Measurements from ENCODE around the gene C9orf40.

The C9orf40 gene

GRCh38 chr9:74935008-74935407, 17.7 kb downstream of the C9orf40 start:
- DNase-seq, result no peak

DNA sequence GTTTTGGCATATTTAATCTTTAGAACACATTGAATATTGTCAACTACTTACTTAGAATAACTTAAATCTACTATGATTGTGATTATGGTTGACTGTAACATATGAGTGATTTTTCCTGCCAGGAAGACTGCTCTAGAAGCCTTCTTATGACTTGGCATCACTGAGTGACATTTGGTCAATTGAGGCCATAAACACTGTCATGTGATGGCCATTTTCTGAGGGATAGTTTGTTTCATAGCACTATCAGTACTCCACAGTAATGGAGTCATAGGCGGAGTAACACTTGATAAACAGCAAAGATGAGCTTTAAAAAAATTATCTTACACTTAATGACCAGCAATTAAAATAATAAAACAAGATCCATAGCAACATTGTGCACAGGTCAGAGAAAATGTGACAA, 31.0 kb downstream of the C9orf40 start:
- no peak for DNase-seq

GRCh38 chr9:74920944-74921626, 31.6 kb downstream of the C9orf40 start:
- DNase-seq, result no peak

GRCh38 chr9:74910036-74910435, 42.7 kb downstream of the C9orf40 start:
- no peak for DNase-seq

DNA sequence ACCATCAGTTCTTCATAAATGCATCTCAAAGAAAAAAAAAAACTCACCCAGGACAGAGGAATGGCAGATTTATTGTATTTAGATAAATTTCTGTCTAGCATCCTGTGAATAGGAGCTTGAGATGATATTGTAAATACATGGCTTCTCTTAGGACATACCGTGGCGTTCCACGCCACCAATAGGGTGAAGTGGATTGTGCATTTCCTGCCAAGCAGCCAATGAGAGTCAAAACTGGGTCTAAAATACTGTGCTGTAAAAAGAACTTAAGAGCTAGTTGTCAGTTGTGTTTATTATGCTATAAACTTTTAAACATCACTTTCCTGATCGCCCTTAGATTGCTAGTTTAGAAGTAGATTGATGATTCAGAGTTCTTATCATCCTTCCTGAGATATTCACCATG, 44.0 kb downstream of the C9orf40 start:
- DNase-seq, result no peak

DNA sequence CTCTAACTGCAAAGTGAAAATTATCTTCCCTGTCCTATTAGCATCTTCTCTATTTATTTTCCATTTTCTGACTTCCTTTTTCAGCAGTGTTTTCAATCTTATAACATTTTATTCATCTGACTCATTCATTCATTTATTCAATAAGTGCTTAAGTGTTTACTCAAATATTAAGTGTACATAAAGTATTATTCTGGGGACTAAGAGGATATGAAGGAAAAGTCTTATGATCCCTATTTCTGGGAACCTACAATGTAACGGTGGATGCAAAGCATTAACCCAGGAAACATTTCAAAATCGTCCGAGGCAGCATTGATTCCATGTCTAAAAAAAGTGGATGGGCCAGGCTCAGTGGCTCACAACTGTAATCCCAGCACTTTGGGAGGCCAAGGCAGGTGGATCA, 45.6 kb downstream of the C9orf40 start:
- DNase-seq, result no peak

DNA sequence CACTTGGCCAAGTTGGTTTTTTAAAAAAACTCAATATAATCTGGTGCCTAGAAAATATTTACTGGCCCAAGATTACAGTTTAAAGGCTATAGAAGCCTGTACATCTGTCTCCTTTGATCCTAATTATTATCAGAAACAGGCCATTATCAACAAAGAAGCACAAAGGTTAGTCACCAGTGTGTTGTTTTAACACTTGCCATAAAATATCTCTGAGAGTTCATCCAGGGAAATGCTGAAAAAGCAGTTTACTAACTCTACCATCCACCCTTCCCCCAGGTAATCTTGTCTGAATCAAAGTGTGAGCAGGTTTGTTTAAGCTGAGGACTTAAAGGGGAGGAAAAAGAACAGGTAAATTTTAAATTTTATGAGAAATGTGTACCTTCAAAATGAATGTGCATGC, 51.7 kb downstream of the C9orf40 start:
- DNase-seq, result no peak
